Measurements from ENCODE around the gene ZFP36L1.

Gene ZFP36L1

DNA sequence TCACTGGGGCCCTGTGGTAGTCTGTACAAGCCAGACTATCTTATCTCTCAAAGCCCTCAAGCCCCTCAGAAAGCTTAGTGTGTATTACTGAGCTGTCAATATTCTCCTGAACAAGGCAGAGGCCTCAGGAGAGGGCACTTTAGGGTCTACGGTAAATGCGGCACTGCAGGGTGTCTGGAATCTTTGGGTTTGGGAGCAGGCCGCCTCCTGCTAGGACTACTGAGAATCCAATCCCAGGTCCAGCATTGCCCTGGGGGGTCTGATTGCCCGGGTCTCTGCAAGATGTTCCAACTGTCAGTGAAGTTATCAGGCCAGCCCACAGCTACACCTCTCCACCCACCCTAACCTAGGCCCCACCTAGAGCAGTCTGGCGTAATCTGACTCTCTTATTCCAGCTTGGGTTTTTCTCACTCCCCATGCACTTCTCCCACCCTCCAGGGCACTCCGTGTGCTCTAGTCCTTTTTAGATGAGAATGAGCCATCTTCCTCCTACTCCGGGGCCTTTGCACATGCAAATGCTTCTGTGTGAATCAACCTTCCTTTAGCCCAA, 4.3 kb upstream of the ZFP36L1 start:
- no peak overlapping the region for H3K4me3 ChIP-seq (ENCODE audit: low read depth, low read length)
- in situ Hi-C loops (cut with HindIII; ENCODE audit: low pct_ligation_motif_present, low sequenced_read_pairs): no loop called here
- H3K27ac ChIP-seq: no peak overlapping the region
- no peak for DNase-seq
- TF ChIP-seq, protein P1, sequence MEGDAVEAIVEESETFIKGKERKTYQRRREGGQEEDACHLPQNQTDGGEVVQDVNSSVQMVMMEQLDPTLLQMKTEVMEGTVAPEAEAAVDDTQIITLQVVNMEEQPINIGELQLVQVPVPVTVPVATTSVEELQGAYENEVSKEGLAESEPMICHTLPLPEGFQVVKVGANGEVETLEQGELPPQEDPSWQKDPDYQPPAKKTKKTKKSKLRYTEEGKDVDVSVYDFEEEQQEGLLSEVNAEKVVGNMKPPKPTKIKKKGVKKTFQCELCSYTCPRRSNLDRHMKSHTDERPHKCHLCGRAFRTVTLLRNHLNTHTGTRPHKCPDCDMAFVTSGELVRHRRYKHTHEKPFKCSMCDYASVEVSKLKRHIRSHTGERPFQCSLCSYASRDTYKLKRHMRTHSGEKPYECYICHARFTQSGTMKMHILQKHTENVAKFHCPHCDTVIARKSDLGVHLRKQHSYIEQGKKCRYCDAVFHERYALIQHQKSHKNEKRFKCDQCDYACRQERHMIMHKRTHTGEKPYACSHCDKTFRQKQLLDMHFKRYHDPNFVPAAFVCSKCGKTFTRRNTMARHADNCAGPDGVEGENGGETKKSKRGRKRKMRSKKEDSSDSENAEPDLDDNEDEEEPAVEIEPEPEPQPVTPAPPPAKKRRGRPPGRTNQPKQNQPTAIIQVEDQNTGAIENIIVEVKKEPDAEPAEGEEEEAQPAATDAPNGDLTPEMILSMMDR (IDR thresholded peaks at IDR 0.05; ENCODE audit: low read depth, low read length, missing control alignments): no peak
- H3K36me3 ChIP-seq (replicated peaks): no peaks in the 10 kb centered on the region
- H3K27me3 ChIP-seq (replicated peaks): no peaks in the 10 kb centered on the region

DNA sequence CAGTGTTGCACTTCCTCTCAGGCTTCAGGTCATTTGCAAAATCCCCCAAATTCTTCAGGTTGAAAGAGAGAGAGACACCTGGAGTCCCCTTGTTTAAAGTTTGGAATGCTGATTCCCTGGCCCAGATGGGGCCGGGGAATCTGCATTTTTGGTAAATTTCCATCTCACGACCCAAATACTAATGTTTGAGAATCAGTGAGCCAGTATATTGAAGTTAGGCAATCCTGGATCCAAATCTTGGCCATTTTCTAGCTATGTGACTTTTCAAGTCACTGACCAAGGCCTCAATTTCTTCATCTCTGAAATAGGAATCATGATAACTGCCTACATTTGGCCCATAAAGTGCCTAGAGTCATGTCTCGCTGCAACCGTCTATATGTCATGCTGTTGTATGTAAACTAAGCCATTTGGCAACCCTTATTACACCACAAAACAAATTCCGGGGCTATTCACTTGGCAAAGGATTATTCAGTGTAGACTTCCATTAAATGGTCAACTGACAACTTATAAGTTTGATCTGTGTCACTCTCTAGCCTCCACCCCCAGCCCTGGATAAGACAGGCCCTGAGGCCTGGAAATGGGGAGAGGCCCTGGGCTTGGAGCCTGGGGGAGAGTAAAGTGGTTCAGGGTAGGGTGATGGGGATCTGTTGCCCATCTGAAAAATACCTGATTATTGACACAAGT, 3.7 kb upstream of the ZFP36L1 start:
- TF ChIP-seq, protein P1 (IDR thresholded peaks at IDR 0.05; ENCODE audit: low read depth, low read length, missing control alignments): no peak
- Histone ChIP-seq H3K27ac (peak overlapping the region; percentile 98), H3K27me3 (replicated peaks) (no peaks in the 10 kb centered on the region), H3K36me3 (replicated peaks) (no peaks in the 10 kb centered on the region), H3K4me3 (ENCODE audit: low read depth, low read length) (peak overlapping the region; percentile 81)
- in situ Hi-C loops (cut with HindIII; ENCODE audit: low pct_ligation_motif_present, low sequenced_read_pairs): no loop called here
- DNase-seq: no peak

DNA sequence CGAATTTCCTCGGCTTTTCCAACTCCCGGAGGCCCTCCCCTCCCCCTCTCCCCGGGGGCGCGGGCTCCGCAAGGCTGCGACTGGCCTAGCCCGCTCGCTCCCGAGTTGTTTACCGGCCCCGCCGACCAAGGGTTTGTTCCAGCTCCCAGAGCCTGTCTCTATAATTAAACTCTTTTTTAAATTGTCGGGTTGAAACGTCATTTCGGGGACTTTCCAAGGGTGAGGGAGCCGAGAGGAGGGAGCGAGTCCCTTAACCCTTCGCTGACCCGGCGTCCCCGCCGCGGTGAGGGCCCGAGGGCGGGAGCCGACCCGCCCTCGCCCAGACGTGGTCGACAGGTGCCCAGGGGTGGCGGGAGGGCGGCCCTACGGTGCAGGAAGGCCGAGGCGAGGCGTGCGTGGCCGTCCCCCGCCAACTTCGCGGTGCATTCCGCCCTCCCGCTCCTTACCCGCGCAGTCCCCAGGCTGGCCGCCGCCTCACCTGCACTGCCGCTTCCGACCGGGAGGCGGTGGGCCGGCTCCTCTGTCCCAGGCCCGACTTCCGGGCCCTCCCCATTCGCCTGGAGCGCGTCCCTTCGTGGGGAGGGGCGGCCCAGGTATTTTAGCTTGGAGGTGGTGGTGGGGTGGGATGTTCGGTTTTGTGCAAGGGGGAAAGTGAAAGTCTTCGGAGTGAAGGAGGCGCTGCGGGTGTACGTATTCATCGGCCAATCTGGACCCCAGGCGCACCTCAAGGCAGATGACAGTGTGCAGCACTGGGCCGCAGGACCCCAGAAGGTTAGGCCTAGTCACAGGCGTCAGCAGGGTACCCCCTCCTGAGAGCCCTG, 2.9 kb upstream of the ZFP36L1 start:
- Histone ChIP-seq H3K27ac (peak overlapping the region; percentile 98), H3K4me3 (ENCODE audit: low read depth, low read length) (peak overlapping the region; percentile 81), H3K27me3 (replicated peaks) (no peaks in the 10 kb centered on the region), H3K36me3 (replicated peaks) (no peaks in the 10 kb centered on the region)
- in situ Hi-C loops (cut with HindIII; ENCODE audit: low pct_ligation_motif_present, low sequenced_read_pairs): no loop called here
- TF ChIP-seq, protein P1 (IDR thresholded peaks at IDR 0.05; ENCODE audit: low read depth, low read length, missing control alignments): peak; percentile 67
- peak; percentile 61 for DNase-seq

DNA sequence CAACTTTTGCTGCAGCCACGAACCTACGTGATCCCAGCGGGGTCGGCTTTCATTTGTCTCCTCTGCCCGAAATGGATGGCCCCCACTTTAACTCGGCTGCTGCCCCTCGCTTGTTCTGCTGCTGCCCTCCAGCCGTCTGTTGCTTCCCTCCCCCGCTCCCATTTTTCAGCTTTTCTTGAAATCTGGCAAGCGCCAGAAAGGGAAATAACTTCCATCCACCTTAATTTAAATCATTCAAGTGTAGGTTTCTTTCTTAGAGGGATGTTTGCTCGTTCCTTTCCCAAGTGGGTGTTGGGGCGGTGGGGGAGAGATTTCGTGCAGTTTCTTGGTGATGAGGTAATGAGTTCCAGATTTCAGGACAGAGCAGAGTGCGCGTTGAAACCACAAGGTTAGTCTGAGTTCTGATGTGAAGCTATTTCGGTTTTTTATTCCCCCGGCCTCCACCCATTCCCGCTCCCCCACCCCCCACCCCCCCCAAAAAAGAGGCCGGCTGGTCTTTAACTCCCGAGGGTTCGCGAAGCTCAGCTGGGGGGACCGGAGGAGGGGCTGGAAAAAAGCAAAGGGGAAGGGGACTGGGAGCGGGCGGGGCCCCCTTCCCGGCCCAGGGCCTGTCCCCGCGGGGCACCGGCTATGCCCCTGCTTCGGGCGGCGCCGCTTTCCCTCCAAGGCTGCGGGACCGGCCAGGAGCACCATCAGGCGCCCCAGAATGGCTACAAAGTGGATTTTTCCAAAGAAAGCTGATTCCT, 2.2 kb upstream of the ZFP36L1 start:
- peak; percentile 82 for DNase-seq
- Histone ChIP-seq H3K27me3 (replicated peaks) (no peaks in the 10 kb centered on the region), H3K36me3 (replicated peaks) (peaks cover 5% of the 10 kb centered on the region), H3K4me3 (ENCODE audit: low read depth, low read length) (peak overlapping the region; percentile 81), H3K27ac (peak overlapping the region; percentile 98)
- in situ Hi-C loops (cut with HindIII; ENCODE audit: low pct_ligation_motif_present, low sequenced_read_pairs): no loop called here
- TF ChIP-seq, protein P1 (IDR thresholded peaks at IDR 0.05; ENCODE audit: low read depth, low read length, missing control alignments): no peak

DNA sequence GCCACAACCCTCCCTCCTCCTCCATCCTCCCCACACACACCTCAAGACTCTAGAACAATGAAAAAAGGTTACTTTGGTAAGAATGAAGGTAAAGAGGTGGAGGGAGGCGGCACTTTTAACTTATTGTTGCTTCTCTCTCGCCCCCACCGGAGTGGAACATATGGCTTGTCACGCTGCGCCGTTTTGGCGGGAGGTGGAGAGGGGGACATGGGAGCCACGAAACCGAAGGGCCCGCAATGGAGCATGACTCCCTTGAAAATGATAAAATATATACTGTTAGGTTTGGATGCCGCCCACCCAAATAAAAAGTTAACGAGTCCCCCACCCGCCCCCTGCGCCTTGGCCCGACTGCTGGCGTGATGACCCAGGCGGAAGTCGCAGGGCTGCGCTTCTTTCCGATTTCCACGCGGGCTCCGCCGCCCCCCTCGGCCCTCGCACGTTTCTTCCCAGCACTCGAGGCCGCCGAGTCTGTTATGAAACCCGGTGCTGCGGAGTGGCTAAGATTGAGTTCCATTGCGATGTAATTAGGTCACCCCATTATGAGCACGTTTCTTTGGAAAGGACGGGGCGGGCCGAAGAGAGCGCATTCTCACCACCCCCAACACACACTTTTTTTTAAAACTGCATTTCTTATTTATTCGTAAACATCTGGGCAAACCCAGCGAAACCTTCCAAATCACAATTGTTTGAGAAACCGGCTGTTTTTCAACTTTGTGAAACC, 1.4 kb upstream of the ZFP36L1 start:
- TF ChIP-seq, protein P1 (IDR thresholded peaks at IDR 0.05; ENCODE audit: low read depth, low read length, missing control alignments): no peak
- Histone ChIP-seq H3K27ac (peak overlapping the region; percentile 98), H3K36me3 (replicated peaks) (peaks cover 12% of the 10 kb centered on the region), H3K4me3 (ENCODE audit: low read depth, low read length) (peak overlapping the region; percentile 81), H3K27me3 (replicated peaks) (no peaks in the 10 kb centered on the region)
- DNase-seq: peak; percentile 82
- in situ Hi-C loops (cut with HindIII; ENCODE audit: low pct_ligation_motif_present, low sequenced_read_pairs): no loop called here

All from brain microvascular endothelial cell (primary cell).